Stimulated activated naive CD4-positive, alpha-beta T cell treated with Interleukin-2 at 50 U/mL for 16 hours (primary cell): Measurements from ENCODE around the gene TPSAB1.

ENCODE experiments used
- DNase-seq: peaks from one replicate; lab custom pipeline; 2025; lab: John Stamatoyannopoulos, UW

The TPSAB1 gene

DNA sequence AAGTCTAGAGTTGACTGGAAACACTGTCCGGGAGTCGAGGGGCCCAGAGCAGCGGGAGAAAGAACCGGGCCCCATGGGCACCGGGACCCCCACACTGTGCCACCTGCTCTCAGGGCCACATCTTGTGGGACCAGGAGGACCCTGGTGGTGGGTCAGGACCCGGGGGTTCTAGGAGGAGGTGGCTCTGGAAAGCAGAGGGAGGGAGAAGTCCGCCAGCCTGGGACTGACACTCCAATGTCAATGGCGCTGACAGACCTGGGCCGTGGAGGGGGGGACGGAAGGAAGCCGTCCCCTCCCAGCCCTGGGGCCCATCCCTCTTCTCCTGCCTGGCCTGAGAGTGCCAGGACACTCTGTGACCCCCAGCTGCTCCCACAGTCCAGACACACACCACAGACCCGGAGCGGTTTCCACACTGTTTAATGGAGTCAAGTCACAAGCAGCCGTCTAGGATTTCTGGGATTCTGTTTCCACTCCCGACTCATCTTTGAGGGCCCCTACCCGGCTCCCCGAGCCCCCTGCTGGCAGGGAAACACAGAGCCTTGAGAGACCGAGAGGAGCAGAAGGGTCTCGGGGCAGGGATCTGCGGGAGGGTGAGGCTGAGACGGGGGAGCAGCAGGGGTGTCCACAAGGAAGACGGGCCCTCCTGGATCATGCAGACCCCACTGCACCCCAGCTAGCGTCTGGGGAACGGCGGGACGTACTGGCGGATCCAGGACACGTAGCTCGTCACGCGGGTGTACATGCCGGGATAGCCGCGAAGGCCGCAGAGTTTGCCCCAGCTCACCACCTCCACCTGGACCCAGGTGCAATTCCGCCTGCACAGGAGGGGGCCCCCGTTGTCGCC lies 45.4 kb downstream of the TPSAB1 start:
- no peak for DNase-seq

DNA sequence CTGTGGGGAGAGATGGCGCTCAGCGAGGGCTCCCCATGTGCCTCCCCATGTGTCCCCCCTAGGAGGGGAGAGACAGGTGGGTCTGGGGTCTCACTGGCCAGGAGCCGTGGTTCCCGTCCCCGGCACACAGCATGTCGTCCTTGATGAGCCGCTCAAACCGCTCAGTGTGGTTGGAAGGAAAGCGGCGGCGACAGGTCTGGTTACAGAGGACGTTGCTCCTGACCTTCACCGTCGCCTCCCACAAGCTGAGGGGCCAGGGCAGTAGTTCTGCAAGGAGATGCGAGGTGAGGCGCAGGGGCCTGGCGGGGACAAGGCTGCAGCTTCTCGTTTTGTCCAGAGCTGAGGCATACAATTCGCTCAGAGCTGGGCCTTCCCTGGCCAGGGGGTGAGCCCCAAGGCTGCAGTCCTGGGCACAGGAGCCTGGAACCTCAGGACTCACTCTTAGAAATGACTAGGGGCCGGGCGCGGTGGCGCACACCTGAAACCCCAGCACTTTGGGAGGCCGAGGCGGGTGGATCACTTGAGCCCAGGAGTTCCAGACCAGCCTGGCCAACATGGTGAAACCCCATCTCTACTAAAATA lies 46.1 kb downstream of the TPSAB1 start:
- no peak for DNase-seq

- DNase-seq: no peak
Measured at GRCh38 chr16:1287982-1288670, 47.6 kb downstream of the TPSAB1 start.

DNA sequence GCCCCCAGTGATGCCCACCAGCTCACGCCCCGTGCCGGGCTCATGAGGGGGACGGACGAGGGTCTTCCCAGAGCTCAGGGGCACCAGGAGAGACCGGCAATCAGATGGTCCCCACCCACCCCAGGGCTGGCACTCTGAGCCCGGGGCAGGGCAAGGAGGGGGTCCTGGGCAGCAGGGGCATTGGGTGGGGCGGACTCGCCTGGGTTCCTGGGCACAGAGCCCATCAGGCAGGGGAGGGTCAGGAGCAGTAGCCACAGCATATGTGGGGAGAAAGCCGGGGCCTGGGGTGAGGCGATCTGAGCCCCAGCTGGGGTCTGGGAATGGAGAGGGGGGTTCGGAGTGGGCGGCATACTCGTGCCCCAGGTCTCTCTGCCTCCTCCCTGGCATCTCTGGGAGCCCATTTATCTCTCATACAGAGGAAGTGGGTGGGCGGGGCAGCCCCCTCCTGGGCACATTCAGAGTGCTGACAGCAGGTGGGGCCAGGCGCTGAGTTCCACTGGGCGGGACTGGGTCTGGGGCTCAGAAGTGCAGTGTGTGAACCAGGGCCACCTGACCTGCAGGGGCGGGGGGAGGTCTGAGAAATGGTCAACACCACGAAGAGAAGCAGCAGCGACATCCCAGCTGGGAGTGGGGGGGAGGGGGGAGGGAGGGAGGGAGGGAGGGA lies 48.4 kb downstream of the TPSAB1 start:
- no peak for DNase-seq

DNA sequence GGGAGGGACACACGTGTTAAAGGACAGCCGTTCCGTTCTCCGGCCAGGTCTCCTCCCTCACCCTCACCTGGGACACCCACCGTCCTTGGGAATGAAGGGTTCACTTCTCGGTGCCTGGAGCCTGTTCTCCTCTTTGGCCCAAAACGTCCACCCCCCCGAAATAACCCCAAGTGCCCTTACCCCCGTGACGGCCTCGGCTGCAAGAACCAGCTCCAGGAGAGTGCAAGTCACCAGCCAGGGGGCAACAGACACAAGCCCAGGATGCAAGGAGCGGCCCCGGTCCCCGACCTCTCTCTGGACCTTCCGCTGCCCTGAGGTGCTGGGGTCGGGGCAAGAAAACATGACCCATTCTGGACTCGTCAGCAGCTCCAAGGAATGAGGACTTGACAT lies 49.0 kb downstream of the TPSAB1 start:
- no peak for DNase-seq

- DNase-seq: no peak
Measured at GRCh38 chr16:1290063-1290501, 49.6 kb downstream of the TPSAB1 start.

- DNase-seq: no peak
Measured at GRCh38 chr16:1290860-1291575, 50.5 kb downstream of the TPSAB1 start.

GRCh38 chr16:1291576-1291974 lies 51.1 kb downstream of the TPSAB1 start:
- no peak for DNase-seq
